ENCODE results near the gene RFX3. TPM values are rescaled to one million over a fixed set of nuclear protein-coding genes. Genes with fewer than 3 reads are reported as not detected.
A peak's percentile ranks its signal among the peaks of the same experiment; 100 is the strongest.

Gene RFX3
- total and polyA plus RNA-seq, 2 donors (not counting 3 experiments of a cell fraction or from before 2014, with no cell fraction given) = 4.8 to 10.5 TPM

DNA sequence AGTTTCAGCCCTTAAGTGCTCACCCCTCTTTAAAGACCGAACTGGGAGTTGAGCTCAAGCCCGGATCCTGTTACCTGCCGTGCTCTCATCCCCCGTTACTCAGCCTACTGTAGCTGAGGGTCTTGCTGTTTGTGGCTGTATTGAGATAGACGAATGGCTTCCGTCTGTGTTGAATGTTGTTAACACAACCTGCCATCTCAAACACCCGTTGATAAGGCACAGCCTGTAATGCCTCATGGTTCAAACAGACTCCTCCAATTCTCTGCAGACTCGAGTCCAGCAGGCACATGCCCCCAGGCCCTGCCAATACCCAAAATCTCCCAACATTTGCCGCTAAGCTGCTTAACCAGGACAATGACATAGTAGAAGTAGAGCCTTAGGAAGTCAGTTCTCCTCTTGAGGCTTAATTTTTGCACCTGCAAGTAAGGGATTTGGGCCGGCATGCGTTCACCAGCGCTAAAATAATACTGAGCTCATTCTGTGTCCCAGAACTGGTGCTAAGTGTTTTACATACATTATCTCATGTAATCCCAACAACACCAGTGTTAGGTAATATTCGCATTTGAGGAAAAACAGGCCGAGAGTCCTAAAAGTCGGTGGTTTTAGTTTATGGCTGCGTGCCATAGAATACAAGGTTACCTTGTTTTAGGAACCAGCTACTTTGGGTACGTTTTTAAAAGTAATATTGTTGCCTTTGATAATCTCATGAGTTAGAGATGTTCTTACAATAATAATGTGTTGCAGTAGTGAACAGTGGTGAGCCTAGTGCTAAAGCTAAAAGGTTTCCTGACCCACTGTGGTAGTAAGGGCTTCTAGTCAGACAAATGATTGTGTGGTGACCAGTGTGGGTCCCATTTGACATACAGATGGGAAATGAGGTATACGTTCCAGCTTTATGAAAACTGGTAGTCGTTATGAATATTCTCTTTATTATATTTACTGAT is 1.5 kb upstream of the RFX3 start:
- Histone ChIP-seq H3K36me3 (ENCODE audit: control insufficient read depth in 2 of 2, extremely low read depth in 1 of 2, insufficient read depth in 2 of 2, low read length in 2 of 2) (no peaks in the 10 kb centered on the region), H3K4me2 (ENCODE audit: insufficient read depth, low read length) (peak overlapping the region; percentile 82), H3K4me1 (ENCODE audit: control insufficient read depth, extremely low read depth, insufficient read depth, low read length) (peaks cover 16% of the 10 kb centered on the region), H4K20me1 (replicated peaks; ENCODE audit: control insufficient read depth, extremely low read depth, insufficient read depth, low read length) (no peaks in the 10 kb centered on the region), H3K27ac (ENCODE audit: insufficient read depth, low read depth, low read length) (peak overlapping the region; percentile 98), H3K9ac (replicated peaks; ENCODE audit: extremely low read depth, insufficient read depth, low read length) (peak overlapping the region; percentile 100), H3K9me3 (replicated peaks; ENCODE audit: control insufficient read depth, insufficient read depth, low read length) (no peaks in the 10 kb centered on the region), H3K4me3 (replicated peaks in 1 of 3; ENCODE audit: insufficient read depth in 1 of 3, low read depth in 1 of 3, low read length in 3 of 3) (peak overlapping the region; percentile 38 to 79 (median 79)), H3K9me1 (replicated peaks; ENCODE audit: control insufficient read depth, extremely low read depth, insufficient read depth, low read length) (no peaks in the 10 kb centered on the region), H3K79me2 (ENCODE audit: control insufficient read depth, insufficient read depth, low read length) (peaks cover 8% of the 10 kb centered on the region), H2AFZ (ENCODE audit: low read depth, low read length) (peak overlapping the region; percentile 67), H3K27me3 (ENCODE audit: control insufficient read depth in 2 of 2, insufficient read depth in 2 of 2, low read length in 2 of 2) (no peaks in the 10 kb centered on the region)
- DNase-seq (ENCODE audit: low read depth, low spot score) (peak; percentile 14), FAIRE-seq (no peak)
- no TSS peak for BruUV-seq (replicated peaks)
- intact Hi-C loops (cut with micrococcal nuclease) = loop anchor here (1.0 to 10.0 kb wide), 8 partner anchors 30 to 1148 kb away; partner anchors contain the start of gene CDC37L1
- POLR2A ChIA-PET = interaction anchor here (0.6 to 2.2 kb wide), 3 partner anchors 49 to 120 kb away, joined by 3 to 12 read pairs (median 4); no protein-coding TSS in a partner anchor
- dilution Hi-C loops (cut with MboI; ENCODE audit: extremely low pct_ligation_motif_present, low sequenced_read_pairs) = no loop called here
- CTCF ChIA-PET = interaction anchor here (1.1 to 2.6 kb wide), 11 partner anchors 11 to 286 kb away, joined by 3 to 15 read pairs (median 5); no protein-coding TSS in a partner anchor
- TF ChIP-seq FOS (IDR thresholded peaks at IDR 0.05; ENCODE audit: borderline replicate concordance, insufficient read depth, low read length) (no peak), POLR2AphosphoS5 (IDR thresholded peaks at IDR 0.05; ENCODE audit: insufficient read depth, low read depth, low read length) (no peak), GATA2 (IDR thresholded peaks at IDR 0.05; ENCODE audit: insufficient read depth, insufficient read length, low read depth, low read length) (no peak)
